KBM-7 (cell line): Measurements from ENCODE around the gene TRIM58.

Source experiments
- DNase-seq: peaks from one replicate; pipeline ENCODE4 v3.0.0-alpha.2; 2015
- in situ Hi-C: fragments of 300-500 bp; cut with MboI; formaldehyde crosslinking; loops from 2 replicates; pipeline ENCODE4 v1.14.3; 2020; ENCODE audit warnings: low sequenced_read_pairs, low pct_unique_long_range_greater_than_20kb, mixed read lengths

TRIM58 gene, protein sequence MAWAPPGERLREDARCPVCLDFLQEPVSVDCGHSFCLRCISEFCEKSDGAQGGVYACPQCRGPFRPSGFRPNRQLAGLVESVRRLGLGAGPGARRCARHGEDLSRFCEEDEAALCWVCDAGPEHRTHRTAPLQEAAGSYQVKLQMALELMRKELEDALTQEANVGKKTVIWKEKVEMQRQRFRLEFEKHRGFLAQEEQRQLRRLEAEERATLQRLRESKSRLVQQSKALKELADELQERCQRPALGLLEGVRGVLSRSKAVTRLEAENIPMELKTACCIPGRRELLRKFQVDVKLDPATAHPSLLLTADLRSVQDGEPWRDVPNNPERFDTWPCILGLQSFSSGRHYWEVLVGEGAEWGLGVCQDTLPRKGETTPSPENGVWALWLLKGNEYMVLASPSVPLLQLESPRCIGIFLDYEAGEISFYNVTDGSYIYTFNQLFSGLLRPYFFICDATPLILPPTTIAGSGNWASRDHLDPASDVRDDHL

GRCh38 chr1:247857069-247857984 lies at the start of gene TRIM58:
TRIM58 (plus strand) TSS chr1:247857187; CDS start chr1:247857247, 60 bp downstream.
- DNase-seq, result peak; percentile 76
- in situ Hi-C loops, result no loop called here

- in situ Hi-C loops, result no loop called here
- no peak for DNase-seq
Observed at GRCh38 chr1:247812637-247813036, 44.4 kb upstream of the TRIM58 start.

- no peak for DNase-seq
- in situ Hi-C loops, result no loop called here
Observed at GRCh38 chr1:247822060-247822459, 34.9 kb upstream of the TRIM58 start.

DNA sequence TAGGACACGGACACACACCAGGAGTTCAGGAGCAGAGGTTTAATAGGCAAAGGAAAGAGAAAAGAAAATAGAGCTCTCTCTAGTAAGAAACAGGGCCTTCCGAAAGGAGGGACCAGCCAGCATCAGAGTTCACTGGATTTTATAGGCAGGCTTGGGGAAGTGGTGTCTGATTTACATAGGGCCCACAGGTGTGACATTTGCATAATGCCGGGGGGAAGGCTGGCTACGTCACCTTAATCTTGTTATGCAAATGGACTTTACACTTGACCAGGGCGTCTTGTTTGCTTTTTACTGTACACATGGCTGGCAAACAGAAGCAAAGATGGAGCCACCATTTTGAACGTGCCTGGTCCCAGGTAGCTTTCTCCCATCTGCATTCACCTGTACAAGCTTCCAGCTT lies 33.0 kb upstream of the TRIM58 start, which contains the start of gene OR14A16:
OR14A16 (minus strand) TSS at position 97 of the 400 bp plus-strand sequence. CDS start 8,390 bp downstream, outside the sequence.
- in situ Hi-C loops, result no loop called here

DNA sequence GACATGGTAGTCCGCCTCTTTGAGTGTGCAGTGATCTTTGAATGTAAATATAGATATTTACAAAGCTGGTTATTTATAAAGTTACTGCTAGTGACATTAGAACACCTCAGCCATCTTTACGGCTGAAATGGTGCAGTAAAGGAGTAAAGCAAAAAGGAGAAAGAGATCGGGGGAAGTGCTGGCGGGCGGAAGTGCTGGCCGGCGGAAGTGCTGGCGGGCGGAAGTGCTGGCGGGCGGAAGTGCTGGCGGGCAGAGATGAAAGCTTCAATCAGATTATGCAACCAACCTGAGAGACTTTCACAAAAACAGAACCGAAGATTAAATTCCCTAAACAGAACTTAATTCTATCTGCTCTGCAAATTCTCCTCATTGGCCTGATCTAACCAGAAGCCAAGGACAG lies 31.6 kb upstream of the TRIM58 start:
- peak; percentile 81 for DNase-seq
- in situ Hi-C loops, result no loop called here

More for the DNA sequence above, 33.0 kb upstream of the TRIM58 start, which contains the start of gene OR14A16:
- DNase-seq, result no peak

DNA sequence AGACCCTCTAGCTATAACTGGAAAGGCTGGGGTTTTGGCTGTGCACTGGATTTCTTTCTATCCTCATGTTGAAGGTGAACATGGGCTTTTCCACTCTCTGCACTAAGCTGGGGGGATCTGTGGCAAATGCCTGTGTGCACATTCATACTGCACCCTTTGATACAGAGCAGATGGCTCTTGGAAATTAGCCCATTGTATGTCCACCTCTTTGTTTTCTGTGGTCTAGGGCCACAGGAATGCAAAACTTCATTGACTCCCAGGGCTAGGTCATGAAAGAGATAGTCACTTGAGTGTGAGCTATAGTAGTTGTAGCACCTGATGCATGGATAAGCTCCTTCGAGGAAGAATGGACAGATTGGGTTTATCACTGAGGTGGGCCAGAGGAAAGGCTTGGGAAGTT lies 27.3 kb upstream of the TRIM58 start:
- in situ Hi-C loops, result no loop called here
- no peak for DNase-seq

GRCh38 chr1:247833601-247834000 lies 23.4 kb upstream of the TRIM58 start:
- DNase-seq, result no peak
- in situ Hi-C loops, result no loop called here

GRCh38 chr1:247840818-247841217 lies 16.2 kb upstream of the TRIM58 start:
- DNase-seq, result peak; percentile 14
- in situ Hi-C loops, result no loop called here

GRCh38 chr1:247841796-247842195 lies 15.2 kb upstream of the TRIM58 start, which contains the start of gene OR11L1:
OR11L1 (minus strand) TSS chr1:247841896; CDS start chr1:247841896, 0 bp downstream.
- DNase-seq, result no peak
- in situ Hi-C loops, result no loop called here

- in situ Hi-C loops, result no loop called here
- DNase-seq, result no peak
Observed at GRCh38 chr1:247843411-247843810, 13.6 kb upstream of the TRIM58 start.

DNA sequence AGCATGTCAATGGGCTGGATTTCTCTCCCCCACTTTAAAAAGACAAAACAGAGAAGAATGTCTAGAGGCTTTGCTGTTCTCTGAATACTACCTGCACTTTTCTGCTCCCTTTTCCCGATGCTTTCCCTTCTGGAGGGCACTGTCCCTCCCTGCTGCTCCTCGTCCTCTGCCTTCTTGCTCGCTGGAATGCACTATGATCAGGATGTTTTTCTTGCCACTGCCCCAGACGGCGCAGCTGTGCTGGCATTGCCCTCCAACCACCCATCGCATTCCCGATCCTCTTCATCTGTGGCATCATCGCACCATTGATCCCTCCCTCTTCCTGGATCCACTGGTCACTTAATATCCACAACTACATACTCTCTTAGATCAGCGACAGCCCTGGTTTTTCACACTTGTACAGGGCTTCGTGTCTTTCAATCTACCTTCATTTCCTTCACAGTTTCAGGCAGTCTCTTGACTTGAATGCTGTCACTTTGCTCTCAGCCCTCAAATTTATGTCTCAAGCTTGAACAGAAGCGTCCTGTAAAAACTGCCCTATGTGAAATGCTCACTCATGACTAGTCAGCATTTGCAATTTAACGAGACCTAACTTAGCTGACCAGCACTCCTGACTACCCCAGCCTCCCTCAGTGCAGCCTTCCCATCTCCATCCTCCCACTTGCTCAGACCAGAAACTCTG lies 11.8 kb upstream of the TRIM58 start:
- in situ Hi-C loops, result no loop called here
- DNase-seq, result no peak

DNA sequence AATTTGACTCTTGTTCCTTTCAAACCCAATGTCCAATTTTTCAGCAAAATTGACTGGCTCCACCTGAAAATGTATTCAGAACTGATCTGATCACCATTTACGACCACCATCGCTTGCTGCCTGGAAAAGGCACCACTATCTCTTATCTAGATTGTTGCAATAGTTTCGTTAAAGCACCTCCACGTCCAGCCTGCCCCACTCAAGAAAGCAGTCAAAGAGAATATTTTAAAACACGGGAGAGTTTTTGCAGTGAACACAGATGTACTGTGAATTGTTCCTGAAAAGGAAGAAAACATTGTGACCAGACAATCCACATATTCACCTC lies 11.3 kb upstream of the TRIM58 start:
- in situ Hi-C loops, result no loop called here
- no peak for DNase-seq

DNA sequence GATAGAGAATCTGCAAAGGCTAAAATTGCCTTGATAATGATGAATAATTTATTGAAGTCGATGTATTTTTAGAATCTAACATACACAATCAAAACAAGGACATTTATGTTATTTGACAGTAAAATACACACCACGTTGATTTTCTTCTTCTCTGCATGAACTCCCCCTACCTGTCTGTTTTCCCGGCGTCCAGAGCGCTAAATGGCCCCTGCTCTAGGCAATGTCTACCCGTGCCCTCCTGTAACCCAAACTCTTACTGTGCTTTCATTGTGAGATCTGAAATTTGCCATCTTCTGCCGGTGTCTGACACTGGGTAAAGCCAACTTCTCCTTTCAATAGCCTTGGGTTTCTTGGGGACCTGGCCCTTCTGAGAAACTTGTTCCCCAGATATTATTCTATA lies 8.6 kb upstream of the TRIM58 start:
- no peak for DNase-seq
- in situ Hi-C loops, result no loop called here

GRCh38 chr1:247849616-247850015 lies 7.4 kb upstream of the TRIM58 start:
- in situ Hi-C loops, result no loop called here
- DNase-seq, result no peak

- in situ Hi-C loops, result no loop called here
Observed at GRCh38 chr1:247854899-247855545, 2.0 kb upstream of the TRIM58 start.

GRCh38 chr1:247855911-247856310 lies 1.1 kb upstream of the TRIM58 start:
- no peak for DNase-seq
- in situ Hi-C loops, result no loop called here

More at GRCh38 chr1:247854899-247855545, 2.0 kb upstream of the TRIM58 start:
- DNase-seq, result peak; percentile 11

DNA sequence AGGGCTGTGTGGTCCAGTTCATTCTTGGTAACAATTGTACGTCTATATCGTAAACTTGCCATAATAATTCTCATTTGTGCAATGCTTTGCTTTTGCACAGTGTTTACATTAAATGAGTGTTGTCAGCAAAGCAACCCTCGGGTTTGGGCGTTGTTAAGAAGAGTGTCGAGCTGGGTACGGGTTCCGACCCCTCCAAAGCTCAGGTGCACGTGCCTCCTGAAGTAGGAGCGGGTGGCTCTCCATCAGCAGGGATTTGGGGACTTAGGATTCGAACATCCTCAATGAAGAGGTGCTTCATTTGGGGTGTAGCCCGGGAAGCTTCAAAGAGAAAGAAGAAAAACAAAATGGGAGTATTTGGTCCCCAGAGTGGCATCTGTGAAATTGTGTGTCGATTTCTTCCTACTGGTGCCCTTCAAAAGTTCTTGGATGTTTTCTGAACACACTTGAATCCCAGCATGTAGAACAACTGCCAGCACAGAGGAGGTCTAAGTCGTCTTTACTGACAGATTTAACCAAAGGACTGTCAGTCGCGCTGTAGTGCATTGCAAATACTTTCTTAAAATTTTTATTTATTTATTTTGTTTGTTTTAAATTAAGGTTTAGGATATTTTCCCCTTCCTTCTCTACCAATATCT lies 1.1 kb downstream of the TRIM58 start:
- in situ Hi-C loops, result no loop called here
- DNase-seq, result no peak

GRCh38 chr1:247862756-247863155 lies 5.8 kb downstream of the TRIM58 start:
- in situ Hi-C loops, result no loop called here
- DNase-seq, result no peak
